T47D (cell line): ENCODE results near the gene CYP4F11.
"Not testable (repeated sequence)": the region's sequence is repeated elsewhere in the genome, so short reads cannot be mapped to it uniquely, and the experiment has no call there.

ENCODE experiments used
- DNase-seq, 2 experiments: peaks; one replicate each; pipeline versions ENCODE4 v3.0.0 to v3.0.0-alpha.2; 2011 to 2012; ENCODE audit warnings: low read depth in 1 of 2, low spot score in 1 of 2
- JUND ChIP-seq: IDR thresholded peaks from 2 replicates; pipeline ENCODE4 v1.6.1; 2012; ENCODE audit warnings: low read depth
- in situ Hi-C: cut with HindIII; loops from 2 replicates; pipeline ENCODE4 v1.10.0; 2016; ENCODE audit warnings: low sequenced_read_pairs, low pct_unique_long_range_greater_than_20kb

Gene CYP4F11

DNA sequence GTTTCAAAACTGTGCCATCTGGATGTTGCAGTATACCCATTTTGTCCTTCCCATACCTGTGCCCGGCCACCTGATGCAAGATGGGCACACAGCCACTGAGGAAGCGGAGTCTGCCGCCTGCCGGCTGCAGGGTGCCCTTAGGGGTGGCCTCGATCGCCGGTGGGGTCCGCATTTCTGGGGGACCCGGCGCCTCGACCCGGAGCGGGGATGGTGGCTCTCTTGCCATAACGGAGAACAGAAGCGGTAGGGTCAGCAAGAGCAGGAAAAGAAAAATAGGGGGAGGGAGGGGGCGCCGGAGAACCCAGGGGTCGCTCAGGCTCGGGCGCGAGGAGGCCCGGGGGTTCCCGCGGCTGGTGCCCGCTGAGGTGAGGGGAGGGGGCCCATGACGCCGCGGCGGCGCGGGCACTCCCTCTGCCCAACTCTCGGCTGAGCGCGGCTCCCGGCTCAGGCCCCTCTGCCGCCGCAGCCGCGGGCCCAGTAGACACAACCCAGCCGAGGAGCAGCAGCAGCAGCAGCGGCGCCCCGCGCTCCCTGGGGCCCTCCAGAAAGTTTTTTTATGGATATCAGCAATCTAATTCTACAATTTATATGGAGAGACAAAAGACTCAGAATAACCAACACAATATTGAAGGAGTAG lies 22.6 kb downstream of the CYP4F11 start:
- no peak for DNase-seq
- no peak for TF ChIP-seq JUND
- in situ Hi-C loops: no loop called here

- in situ Hi-C loops: no loop called here
- no peak for TF ChIP-seq JUND
- DNase-seq: no peak
Observed at GRCh38 chr19:15905026-15905425, 29.3 kb downstream of the CYP4F11 start.

DNA sequence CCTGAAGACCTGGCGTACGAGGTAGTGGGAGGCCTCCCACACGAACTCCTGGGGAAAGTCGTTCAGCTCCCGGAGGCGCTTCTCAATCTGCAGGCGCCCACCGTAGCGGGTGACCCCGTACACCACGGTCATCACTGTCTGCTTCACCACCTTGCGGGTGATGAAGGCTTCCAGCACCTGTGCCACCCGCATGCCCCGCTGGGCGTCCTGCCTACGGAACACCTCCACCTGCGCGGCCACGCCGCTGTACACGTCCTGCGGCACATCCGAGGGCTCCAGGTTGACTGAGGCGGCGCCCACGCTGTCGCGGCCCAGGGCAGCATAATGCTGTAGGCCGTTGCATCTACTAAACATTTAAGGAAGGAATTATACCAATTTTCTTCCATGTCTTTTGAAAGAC lies 31.4 kb downstream of the CYP4F11 start:
- DNase-seq, in situ Hi-C loops: not testable (repeated sequence)

DNA sequence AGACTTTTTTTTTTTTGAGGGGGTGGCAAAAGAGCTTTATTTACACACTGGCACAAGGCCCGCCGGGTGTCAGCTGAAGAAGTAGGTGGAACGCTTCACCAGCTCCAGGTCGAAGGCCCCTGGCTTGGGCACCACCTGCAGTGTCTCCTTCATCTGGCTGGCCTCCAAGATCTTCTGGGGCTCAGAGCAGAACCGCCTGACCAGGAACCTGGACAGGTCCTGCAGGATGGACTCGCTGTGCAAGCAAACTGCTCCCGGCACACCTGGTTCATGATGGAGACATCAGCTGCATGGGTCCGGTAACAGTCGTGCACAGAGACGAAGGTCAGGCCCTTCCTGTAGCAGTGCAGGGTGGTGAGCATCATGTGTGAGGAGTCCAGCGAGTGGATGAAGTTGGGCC lies 32.1 kb downstream of the CYP4F11 start:
- peak in 1 of 2 experiments; percentile 34 for DNase-seq
- in situ Hi-C loops: no loop called here
- no peak for TF ChIP-seq JUND

DNA sequence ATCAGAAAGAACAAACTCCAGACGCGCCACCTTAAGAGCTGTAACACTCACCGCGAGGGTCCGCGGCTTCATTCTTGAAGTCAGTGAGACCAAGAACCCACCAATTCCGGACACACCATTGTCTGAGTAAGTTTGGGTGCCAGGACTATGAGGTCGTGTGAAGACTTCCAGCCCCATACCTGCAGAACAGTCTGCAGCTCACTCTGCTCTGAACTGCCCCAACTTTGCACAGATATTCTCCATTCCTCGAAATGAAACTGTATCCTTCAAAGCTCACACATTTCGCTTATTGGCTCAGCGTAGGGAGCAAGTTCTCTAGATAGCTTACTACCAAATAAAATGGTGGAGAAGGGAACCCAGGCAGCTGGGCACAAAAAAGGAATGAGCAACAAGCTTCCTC lies 33.8 kb downstream of the CYP4F11 start:
- DNase-seq: no peak
- no peak for TF ChIP-seq JUND
- in situ Hi-C loops: no loop called here

- DNase-seq, in situ Hi-C loops: not testable (repeated sequence)
Observed at GRCh38 chr19:15900032-15900431, 34.3 kb downstream of the CYP4F11 start.

- in situ Hi-C loops, DNase-seq: not testable (repeated sequence)
Observed at GRCh38 chr19:15899561-15899960, 34.8 kb downstream of the CYP4F11 start.

- DNase-seq: no peak
- in situ Hi-C loops: no loop called here
- TF ChIP-seq JUND: no peak
Observed at GRCh38 chr19:15897738-15898276, 36.5 kb downstream of the CYP4F11 start, which contains the start of gene CYP4F2. CYP4F2 (minus strand) TSS chr19:15898074; CDS start chr19:15897611, 463 bp downstream.

DNA sequence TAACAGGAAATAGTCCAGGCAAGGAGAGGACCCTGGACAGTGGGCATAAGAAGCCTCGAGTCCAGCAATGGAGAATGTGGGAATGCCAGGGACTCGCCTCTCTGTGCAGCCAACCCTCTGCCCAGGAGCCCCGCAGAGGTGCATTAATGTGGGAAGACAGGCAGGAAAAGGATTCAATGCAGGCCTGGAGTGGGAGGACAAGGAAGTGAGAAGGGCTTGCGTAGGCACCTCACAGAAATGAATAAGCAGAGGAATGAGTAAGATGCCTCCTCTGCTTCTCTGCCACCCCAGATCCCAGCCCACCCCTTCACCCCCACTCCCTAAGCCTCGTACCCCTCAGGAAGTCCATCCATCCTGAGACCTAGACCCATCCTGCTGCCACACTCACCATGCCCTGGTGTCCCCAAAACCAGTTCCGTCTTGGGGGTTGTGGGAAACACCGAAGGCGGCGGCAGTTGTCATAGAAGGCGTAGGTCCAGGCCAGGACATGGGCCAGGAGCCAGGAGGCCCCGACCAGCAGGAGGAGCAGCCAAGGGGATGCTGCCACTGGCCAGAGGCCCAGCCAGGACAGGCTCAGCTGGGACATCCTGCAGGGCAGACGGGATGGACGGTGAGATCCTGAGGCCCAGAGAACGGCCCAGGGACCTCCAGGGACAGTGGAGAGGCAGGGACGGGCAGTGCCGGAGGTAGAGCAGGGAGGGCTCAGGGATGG lies 37.1 kb downstream of the CYP4F11 start:
- TF ChIP-seq JUND: no peak
- no peak for DNase-seq
- in situ Hi-C loops: no loop called here

- TF ChIP-seq JUND: no peak
- in situ Hi-C loops: no loop called here
- DNase-seq: no peak
Observed at GRCh38 chr19:15895876-15896430, 38.4 kb downstream of the CYP4F11 start.

- DNase-seq: no peak
- TF ChIP-seq JUND: no peak
- in situ Hi-C loops: no loop called here
Observed at GRCh38 chr19:15894359-15894758, 40.0 kb downstream of the CYP4F11 start.

- in situ Hi-C loops: no loop called here
- no peak for TF ChIP-seq JUND
- no peak for DNase-seq
Observed at GRCh38 chr19:15893477-15893876, 40.9 kb downstream of the CYP4F11 start.

- TF ChIP-seq JUND: no peak
- DNase-seq: no peak
- in situ Hi-C loops: no loop called here
Observed at GRCh38 chr19:15892012-15892411, 42.3 kb downstream of the CYP4F11 start.
